Fibroblast of lung (primary cell): Measurements from ENCODE around the gene URAD. TPM values are rescaled to one million over a fixed set of nuclear protein-coding genes. Genes with fewer than 3 reads are reported as not detected.
A peak's percentile ranks its signal among the peaks of the same experiment; 100 is the strongest.

Experiments used
- DNase-seq, 2 donors: peaks; one replicate each; pipeline versions ENCODE4 v3.0.0 to v3.0.0-alpha.2; 2010; ENCODE audit warnings: low read depth in 2 of 2
- H2AFZ ChIP-seq: 2 replicates; pipeline ENCODE4 v1.5.1; 2012; ENCODE audit warnings: low read length, control low read depth, inconsistent platforms
- H3K27ac ChIP-seq: 2 replicates; pipeline ENCODE4 v1.5.1; 2011; ENCODE audit warnings: low read length, control low read depth; ENCODE audit not compliant: insufficient read depth
- H3K27me3 ChIP-seq: 2 replicates; pipeline ENCODE4 v1.5.1; 2011; ENCODE audit warnings: mild to moderate bottlenecking, low read length; ENCODE audit not compliant: control insufficient read depth, insufficient read depth
- H3K36me3 ChIP-seq: 2 replicates; pipeline ENCODE4 v1.5.1; 2011; ENCODE audit warnings: low read length; ENCODE audit not compliant: control insufficient read depth, insufficient read depth
- H3K4me1 ChIP-seq: 2 replicates; pipeline ENCODE4 v1.5.1; 2011; ENCODE audit warnings: low read length; ENCODE audit not compliant: control insufficient read depth, insufficient read depth; ENCODE audit errors: extremely low read depth
- H3K4me2 ChIP-seq: 2 replicates; pipeline ENCODE4 v1.5.1; 2011; ENCODE audit warnings: low read length, control low read depth; ENCODE audit not compliant: insufficient read depth; ENCODE audit errors: extremely low read depth
- H3K4me3 ChIP-seq, 4 experiments: fragments of 200-600 bp in 1 of 4; sonication (generic) in 1 of 4; replicated peaks in 1 of 4; 2 replicates each; pipeline ENCODE4 v1.5.1; 2011 to 2016; ENCODE audit warnings: low read length in 4 of 4, low read depth in 3 of 4, mild to moderate bottlenecking in 3 of 4, control low read depth in 2 of 4, inconsistent platforms in 1 of 4, mixed read lengths in 1 of 4; ENCODE audit not compliant: insufficient read depth in 1 of 4; ENCODE audit errors: control extremely low read depth in 1 of 4
- H3K79me2 ChIP-seq: 2 replicates; pipeline ENCODE4 v1.5.1; 2012; ENCODE audit warnings: mild to moderate bottlenecking, low read length, inconsistent platforms; ENCODE audit not compliant: control insufficient read depth, insufficient read depth
- H3K9ac ChIP-seq: 2 replicates; pipeline ENCODE4 v1.5.1; 2011; ENCODE audit warnings: mild to moderate bottlenecking, low read length, control low read depth; ENCODE audit not compliant: insufficient read depth
- H3K9me3 ChIP-seq: 2 replicates; pipeline ENCODE4 v1.5.1; 2012; ENCODE audit warnings: low read depth, low read length; ENCODE audit not compliant: control insufficient read depth, insufficient read depth
- H4K20me1 ChIP-seq: 2 replicates; pipeline ENCODE4 v1.5.1; 2011; ENCODE audit warnings: low read length; ENCODE audit not compliant: control insufficient read depth, insufficient read depth; ENCODE audit errors: extremely low read depth
- CTCF ChIP-seq, 2 donors: IDR thresholded peaks in 1 of 2; conservative IDR thresholded peaks in 1 of 2; 1 replicate in 1 of 2; 2 replicates in 1 of 2; pipeline ENCODE4 v1.5.1; 2011 to 2012; ENCODE audit warnings: low read length in 2 of 2, control low read depth in 1 of 2, inconsistent platforms in 1 of 2, low read depth in 1 of 2, mild to moderate bottlenecking in 1 of 2
- EZH2 ChIP-seq: IDR thresholded peaks from 2 replicates; pipeline ENCODE4 v1.5.1; 2012; ENCODE audit warnings: low read length, control low read depth, mild to moderate bottlenecking; ENCODE audit errors: missing control alignments
- polyA plus RNA-seq, 2 donors: library from polyadenylated mRNA; depleted of rRNA in 1 of 2; stranded (reverse) in 1 of 2; unstranded in 1 of 2; fragments of >200 nt; gene quantifications; 2 replicates each; pipeline ENCODE4 v1.2.1, GENCODE V29; 2011 to 2012; ENCODE audit warnings: missing spikeins in 1 of 2
- total RNA-seq: library from RNA; depleted of rRNA; stranded (reverse); fragments of >200 nt; gene quantifications from 2 replicates; pipeline ENCODE4 v1.2.1, GENCODE V29; 2014

The URAD gene
- total and polyA plus RNA-seq, 2 donors (not counting 1 experiment from before 2014, with no cell fraction given): not detected

GRCh38 chr13:27955014-27955591 is 33.4 kb downstream of the URAD start:
- H3K4me3 ChIP-seq: no peak overlapping the region
- no peaks in the 10 kb centered on the region for H3K79me2 ChIP-seq
- H3K36me3 ChIP-seq: no peaks in the 10 kb centered on the region
- peak; percentile 26 for TF ChIP-seq EZH2
- no peak for TF ChIP-seq CTCF (conservative IDR thresholded peaks at IDR 0.05 in 1 of 2, IDR thresholded peaks at IDR 0.05 in 1 of 2; ENCODE audit: low read depth in 1 of 2, low read length in 2 of 2)
- no peaks in the 10 kb centered on the region for H3K9me3 ChIP-seq
- H3K4me2 ChIP-seq: no peak overlapping the region
- H3K27ac ChIP-seq: no peak overlapping the region
- H3K27me3 ChIP-seq: peaks cover 33% of the 10 kb centered on the region
- H3K9ac ChIP-seq: no peak overlapping the region
- no peaks in the 10 kb centered on the region for H3K4me1 ChIP-seq
- DNase-seq: no peak
- H2AFZ ChIP-seq: no peak overlapping the region
- no peaks in the 10 kb centered on the region for H4K20me1 ChIP-seq

GRCh38 chr13:27954406-27954851 is 34.1 kb downstream of the URAD start:
- Histone ChIP-seq H3K4me1 (no peaks in the 10 kb centered on the region), H4K20me1 (no peaks in the 10 kb centered on the region), H3K36me3 (no peaks in the 10 kb centered on the region), H3K4me2 (peak overlapping the region; percentile 71), H3K9ac (no peak overlapping the region), H3K9me3 (no peaks in the 10 kb centered on the region), H3K27ac (no peak overlapping the region), H2AFZ (peak overlapping the region; percentile 74), H3K4me3 (peak overlapping the region in 2 of 4 experiments; percentile 16 to 55), H3K27me3 (peaks cover 28% of the 10 kb centered on the region), H3K79me2 (no peaks in the 10 kb centered on the region)
- TF ChIP-seq CTCF (conservative IDR thresholded peaks at IDR 0.05 in 1 of 2, IDR thresholded peaks at IDR 0.05 in 1 of 2; ENCODE audit: low read depth in 1 of 2, low read length in 2 of 2) (no peak), EZH2 (no peak)
- peak in 1 of 2 donors; percentile 26 for DNase-seq

GRCh38 chr13:27953676-27954405 is 34.7 kb downstream of the URAD start:
- H3K9ac ChIP-seq: no peak overlapping the region
- no peak overlapping the region for H3K27ac ChIP-seq
- TF ChIP-seq CTCF (conservative IDR thresholded peaks at IDR 0.05 in 1 of 2, IDR thresholded peaks at IDR 0.05 in 1 of 2; ENCODE audit: low read depth in 1 of 2, low read length in 2 of 2) (peak; percentile 48 to 89), EZH2 (no peak)
- no peaks in the 10 kb centered on the region for H3K36me3 ChIP-seq
- peak; percentile 47 to 56 for DNase-seq
- no peaks in the 10 kb centered on the region for H3K4me1 ChIP-seq
- peak overlapping the region; percentile 74 for H2AFZ ChIP-seq
- no peaks in the 10 kb centered on the region for H3K9me3 ChIP-seq
- H3K79me2 ChIP-seq: no peaks in the 10 kb centered on the region
- peak overlapping the region; percentile 71 for H3K4me2 ChIP-seq
- H3K27me3 ChIP-seq: peaks cover 25% of the 10 kb centered on the region
- H4K20me1 ChIP-seq: no peaks in the 10 kb centered on the region
- H3K4me3 ChIP-seq: peak overlapping the region in 3 of 4 experiments; percentile 16 to 55 (median 32)
